HepG2 (cell line): Measurements from ENCODE around the gene IGDCC3. TPM values are rescaled to one million over a fixed set of nuclear protein-coding genes. Genes with fewer than 3 reads are reported as not detected.
A peak's percentile ranks its signal among the peaks of the same experiment; 100 is the strongest.

Experiments
- ATAC-seq: fragments of 200-7000 bp; cut with Tn5 transposase; 3 replicates; pipeline ENCODE4 v1.9.1; 2020; ENCODE audit warnings: mild to moderate bottlenecking, moderate library complexity
- BruUV-seq: library from RNA; stranded (reverse); fragments of 400-500 nt; replicated peaks from 2 replicates; lab custom pipeline; 2021; lab: Mats Ljungman, UMichigan
- CTCF ChIA-PET: fragments of 300-600 bp; formaldehyde crosslinking; extraction: SDS; loops from one replicate; lab custom pipeline; 2021; ENCODE audit warnings: low total read pairs, inconsistent platforms, low intra/inter-chr PET ratio; lab: Yijun Ruan, JAX
- POLR2A ChIA-PET: fragments of 350-600 bp; sonication (Branson Sonifier 250); formaldehyde crosslinking; loops from one replicate; lab custom pipeline; 2020; ENCODE audit warnings: antibody characterized with exemption, inconsistent platforms; lab: Yijun Ruan, JAX
- DNase-seq: peaks from one replicate; pipeline ENCODE4 v3.0.0-alpha.2; 2015; ENCODE audit warnings: low spot score
- FAIRE-seq: peaks from 3 replicates; lab custom pipeline; 2011; peaks lifted over from hg19 to GRCh38; lab: Jason Lieb, UNC
- H2AFZ ChIP-seq: one replicate; pipeline ENCODE4 v1.6.1; 2011; ENCODE audit warnings: low read length, inconsistent platforms
- H3K27ac ChIP-seq: fragments of 300-600 bp; 3 replicates; pipeline ENCODE4 v1.8.0; 2011; ENCODE audit warnings: mixed run types, mild to moderate bottlenecking, mixed read lengths, low read length, inconsistent platforms; ENCODE audit not compliant: insufficient read depth; ENCODE audit errors: extremely low read length
- H3K27me3 ChIP-seq, 2 experiments: fragments of 200-600 bp in 1 of 2; 2 replicates in 1 of 2; 3 replicates in 1 of 2; pipeline versions ENCODE4 v1.6.0 to v1.8.0; 2011; ENCODE audit warnings: low read length in 2 of 2, mild to moderate bottlenecking in 2 of 2, moderate library complexity in 2 of 2, inconsistent platforms in 1 of 2; ENCODE audit not compliant: insufficient read depth in 2 of 2, control insufficient read depth in 1 of 2
- H3K36me3 ChIP-seq, 2 experiments: fragments of 200-600 bp in 1 of 2; replicated peaks in 1 of 2; 2 replicates in 1 of 2; 3 replicates in 1 of 2; pipeline versions ENCODE4 v1.5.1 to v1.8.0; 2011; ENCODE audit warnings: low read length in 2 of 2, inconsistent platforms in 1 of 2; ENCODE audit not compliant: insufficient read depth in 2 of 2, control insufficient read depth in 1 of 2
- H3K4me1 ChIP-seq: 2 replicates; pipeline ENCODE4 v1.5.1; 2012; ENCODE audit warnings: low read length, inconsistent platforms; ENCODE audit not compliant: insufficient read depth
- H3K4me2 ChIP-seq: 2 replicates; pipeline ENCODE4 v1.6.0; 2011; ENCODE audit warnings: low read depth, low read length, inconsistent platforms
- H3K4me3 ChIP-seq, 3 experiments: fragments of 200-600 bp in 1 of 3; sonication (generic), shearing (Covaris generic) in 1 of 3; replicated peaks in 1 of 3; 2 replicates each; pipeline ENCODE4 v1.5.1; 2011 to 2016; ENCODE audit warnings: low read length in 3 of 3, inconsistent platforms in 2 of 3, low read depth in 2 of 3, mild to moderate bottlenecking in 2 of 3, control low read depth in 1 of 3, mixed read lengths in 1 of 3; ENCODE audit not compliant: insufficient read depth in 1 of 3
- H3K79me2 ChIP-seq: one replicate; pipeline ENCODE4 v1.6.1; 2011; ENCODE audit warnings: low read length, inconsistent platforms; ENCODE audit not compliant: insufficient read depth
- H3K9ac ChIP-seq: 2 replicates; pipeline ENCODE4 v1.6.0; 2011; ENCODE audit warnings: mild to moderate bottlenecking, low read depth, low read length, inconsistent platforms; ENCODE audit not compliant: insufficient read depth
- H3K9me3 ChIP-seq: 2 replicates; pipeline ENCODE4 v1.5.1; 2012; ENCODE audit warnings: mild to moderate bottlenecking, low read length
- H4K20me1 ChIP-seq: 2 replicates; pipeline ENCODE4 v1.6.0; 2011; ENCODE audit warnings: inconsistent platforms, mild to moderate bottlenecking, low read length, moderate library complexity; ENCODE audit not compliant: insufficient read depth
- AGO1 ChIP-seq: fragments of 200-400 bp; formaldehyde crosslinking; IDR thresholded peaks from 2 replicates; pipeline ENCODE4 v1.6.1; 2017; ENCODE audit warnings: mild to moderate bottlenecking, low read depth, low read length, moderate library complexity; ENCODE audit not compliant: poor library complexity, severe bottlenecking
- GLI4 ChIP-seq: sonication (generic); formaldehyde crosslinking; IDR thresholded peaks from 2 replicates; pipeline ENCODE4 v1.5.1; 2020; ENCODE audit warnings: missing genetic modification reagents, mild to moderate bottlenecking, moderate library complexity, borderline replicate concordance
- NR2F2 ChIP-seq: IDR thresholded peaks from 2 replicates; pipeline ENCODE4 v1.6.1; 2012; ENCODE audit warnings: low read depth, inconsistent platforms, borderline replicate concordance
- RBM39 ChIP-seq: fragments of 200-400 bp; formaldehyde crosslinking; IDR thresholded peaks from one replicate; pipeline ENCODE4 v1.6.1; 2018; ENCODE audit warnings: antibody characterized with exemption, mild to moderate bottlenecking, low read depth, low read length; ENCODE audit not compliant: poor library complexity, severe bottlenecking
- ZNF282 ChIP-seq: fragments of 450-650 bp; IDR thresholded peaks from 2 replicates; pipeline ENCODE4 v1.6.1; 2018; ENCODE audit not compliant: partially characterized antibody
- ZNF546 ChIP-seq: sonication (generic); formaldehyde crosslinking; conservative IDR thresholded peaks from 2 replicates; pipeline ENCODE4 v1.8.1; 2023; ENCODE audit warnings: mild to moderate bottlenecking, missing genetic modification reagents
- ZNF605 ChIP-seq: sonication (generic); formaldehyde crosslinking; IDR thresholded peaks from 2 replicates; pipeline ENCODE4 v1.8.0; 2022; ENCODE audit warnings: mild to moderate bottlenecking, missing genetic modification reagents
- WGBS: methylation state at CpG from one replicate; pipeline ENCODE4 v1.1.6; 2017; ENCODE audit warnings: low lambda C conversion rate; 5-methylcytosine and 5-hydroxymethylcytosine counted together
- in situ Hi-C: cut with HindIII; loops from 2 replicates; pipeline ENCODE4 v1.10.0; 2017; ENCODE audit warnings: low pct_unique_long_range_greater_than_20kb; ENCODE audit not compliant: extremely low pct_ligation_motif_present
- intact Hi-C: fragments of 100-400 bp; cut with micrococcal nuclease; formaldehyde crosslinking; loops from one replicate; pipeline ENCODE4 v1.10.0; 2022; ENCODE audit not compliant: unreplicated experiment
- polyA plus RNA-seq, 8 experiments: library from polyadenylated mRNA; depleted of rRNA in 3 of 8; stranded (reverse) in 7 of 8; unstranded in 1 of 8; fragments of >200 nt; fragmentation: Illumina TruSeq in 4 of 8; extraction: Trizol in 4 of 8; gene quantifications; 2 replicates each; pipeline versions ENCODE4 v1.2.1 to v1.2.3, GENCODE V29; 2011 to 2016; ENCODE audit warnings: low read depth in 4 of 8, missing spikeins in 1 of 8, mixed read lengths in 1 of 8; ENCODE audit not compliant: insufficient read depth in 1 of 8
- total RNA-seq, 5 experiments: library from RNA; depleted of rRNA; stranded (reverse); fragments of >200 nt; fragmentation: Illumina TruSeq; extraction: Trizol; gene quantifications; 2 replicates each; pipeline ENCODE4 v1.2.3, GENCODE V29; 2016; ENCODE audit warnings: low read depth in 1 of 5
- TF ChIP-seq, protein P1 (sequence below): sonication (generic); formaldehyde crosslinking; IDR thresholded peaks from 2 replicates; pipeline ENCODE4 v1.4.0; 2020; ENCODE audit warnings: mild to moderate bottlenecking, missing genetic modification reagents
- TF ChIP-seq, protein P2 (sequence below): IDR thresholded peaks from 2 replicates; pipeline ENCODE4 v1.6.1; 2016; ENCODE audit warnings: control low read depth
- TF ChIP-seq, protein P3 (sequence below): sonication (generic); formaldehyde crosslinking; IDR thresholded peaks from 2 replicates; pipeline ENCODE4 v1.8.1; 2023; ENCODE audit warnings: mild to moderate bottlenecking, missing genetic modification reagents

Gene IGDCC3
- total and polyA plus RNA-seq, 2 of the 13 experiments (the other 11 are each of a cell fraction or from before 2014, with no cell fraction given): 30.1 to 51.8 TPM

DNA sequence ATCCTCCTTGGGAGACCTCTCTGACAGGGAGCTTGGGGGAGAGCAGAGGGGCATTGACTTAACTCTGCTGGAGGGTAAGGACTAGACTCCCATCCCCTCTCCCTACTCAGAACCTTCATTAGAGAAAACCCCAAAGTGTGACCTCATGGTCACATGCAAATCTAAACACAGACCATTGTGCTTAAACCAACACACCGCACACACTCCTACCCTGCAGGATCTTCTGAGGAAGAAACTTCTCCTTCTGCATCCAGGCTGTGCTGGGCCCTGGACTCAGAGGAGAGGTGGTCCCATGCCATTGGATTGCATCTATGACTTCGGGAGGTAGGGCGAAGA lies 90.3 kb downstream of the IGDCC3 start:
- H3K4me3 ChIP-seq: peak overlapping the region in 2 of 3 experiments; percentile 25 to 78; a peak in 2 of 6 replicates
- CTCF ChIA-PET: no interaction called here
- no peak for TF ChIP-seq RBM39
- no peak for TF ChIP-seq ZNF546 (CRISPR knock-in tag)
- TF ChIP-seq, protein P1, sequence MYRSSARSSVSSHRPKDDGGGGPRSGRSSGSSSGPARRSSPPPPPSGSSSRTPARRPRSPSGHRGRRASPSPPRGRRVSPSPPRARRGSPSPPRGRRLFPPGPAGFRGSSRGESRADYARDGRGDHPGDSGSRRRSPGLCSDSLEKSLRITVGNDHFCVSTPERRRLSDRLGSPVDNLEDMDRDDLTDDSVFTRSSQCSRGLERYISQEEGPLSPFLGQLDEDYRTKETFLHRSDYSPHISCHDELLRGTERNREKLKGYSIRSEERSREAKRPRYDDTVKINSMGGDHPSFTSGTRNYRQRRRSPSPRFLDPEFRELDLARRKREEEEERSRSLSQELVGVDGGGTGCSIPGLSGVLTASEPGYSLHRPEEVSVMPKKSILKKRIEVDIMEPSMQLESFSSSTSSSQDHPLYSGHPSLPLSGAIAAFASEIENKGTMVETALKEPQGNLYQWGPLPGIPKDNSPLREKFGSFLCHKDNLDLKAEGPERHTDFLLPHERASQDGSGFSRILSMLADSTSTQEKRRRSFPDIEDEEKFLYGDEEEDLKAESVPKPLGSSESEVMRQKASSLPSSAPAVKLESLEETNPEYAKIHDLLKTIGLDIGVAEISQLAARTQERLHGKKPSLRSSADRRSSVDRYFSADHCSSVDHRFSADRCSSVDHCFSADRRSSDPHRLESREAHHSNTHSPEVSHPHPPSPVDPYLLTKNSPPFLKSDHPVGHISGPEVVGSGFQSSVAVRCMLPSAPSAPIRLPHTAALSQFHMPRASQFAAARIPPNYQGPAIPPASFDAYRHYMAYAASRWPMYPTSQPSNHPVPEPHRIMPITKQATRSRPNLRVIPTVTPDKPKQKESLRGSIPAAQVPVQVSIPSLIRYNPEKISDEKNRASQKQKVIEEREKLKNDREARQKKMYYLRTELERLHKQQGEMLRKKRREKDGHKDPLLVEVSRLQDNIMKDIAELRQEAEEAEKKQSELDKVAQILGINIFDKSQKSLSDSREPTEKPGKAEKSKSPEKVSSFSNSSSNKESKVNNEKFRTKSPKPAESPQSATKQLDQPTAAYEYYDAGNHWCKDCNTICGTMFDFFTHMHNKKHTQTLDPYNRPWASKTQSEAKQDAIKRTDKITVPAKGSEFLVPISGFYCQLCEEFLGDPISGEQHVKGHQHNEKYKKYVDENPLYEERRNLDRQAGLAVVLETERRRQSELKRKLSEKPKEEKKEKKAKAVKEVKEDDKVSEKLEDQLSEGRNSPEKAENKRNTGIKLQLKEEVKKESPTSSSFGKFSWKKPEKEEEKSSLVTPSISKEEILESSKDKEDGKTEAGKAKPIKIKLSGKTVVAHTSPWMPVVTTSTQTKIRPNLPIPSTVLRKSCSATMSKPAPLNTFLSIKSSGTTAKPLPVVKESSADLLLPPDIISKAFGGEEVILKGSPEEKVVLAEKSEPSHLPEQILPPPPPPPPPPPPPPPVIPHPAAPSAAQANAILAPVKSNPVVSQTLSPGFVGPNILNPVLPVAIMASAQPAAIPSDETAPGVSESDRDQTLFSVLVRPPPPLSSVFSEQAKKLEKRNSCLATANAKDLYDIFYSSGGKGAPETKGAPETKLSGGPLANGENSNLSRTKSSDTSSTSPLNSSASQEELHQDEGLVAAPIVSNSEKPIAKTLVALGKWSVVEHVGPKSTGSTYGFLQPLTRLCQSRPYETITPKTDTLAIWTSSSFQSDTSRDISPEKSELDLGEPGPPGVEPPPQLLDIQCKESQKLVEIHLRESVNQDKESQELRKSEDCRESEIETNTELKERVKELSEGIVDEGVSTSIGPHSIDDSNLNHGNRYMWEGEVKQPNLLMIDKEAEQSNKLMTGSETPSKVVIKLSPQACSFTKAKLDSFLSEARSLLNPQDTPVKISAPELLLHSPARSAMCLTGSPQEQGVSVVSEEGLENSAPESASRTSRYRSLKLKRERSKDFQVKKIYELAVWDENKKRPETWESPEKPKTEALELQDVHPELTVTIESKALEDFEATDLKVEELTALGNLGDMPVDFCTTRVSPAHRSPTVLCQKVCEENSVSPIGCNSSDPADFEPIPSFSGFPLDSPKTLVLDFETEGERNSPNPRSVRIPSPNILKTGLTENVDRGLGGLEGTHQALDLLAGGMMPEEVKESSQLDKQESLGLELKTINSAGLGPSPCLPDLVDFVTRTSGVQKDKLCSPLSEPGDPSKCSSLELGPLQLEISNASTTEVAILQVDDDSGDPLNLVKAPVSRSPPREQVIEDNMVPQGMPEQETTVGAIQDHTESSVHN: no peak
- TF ChIP-seq, protein P2, sequence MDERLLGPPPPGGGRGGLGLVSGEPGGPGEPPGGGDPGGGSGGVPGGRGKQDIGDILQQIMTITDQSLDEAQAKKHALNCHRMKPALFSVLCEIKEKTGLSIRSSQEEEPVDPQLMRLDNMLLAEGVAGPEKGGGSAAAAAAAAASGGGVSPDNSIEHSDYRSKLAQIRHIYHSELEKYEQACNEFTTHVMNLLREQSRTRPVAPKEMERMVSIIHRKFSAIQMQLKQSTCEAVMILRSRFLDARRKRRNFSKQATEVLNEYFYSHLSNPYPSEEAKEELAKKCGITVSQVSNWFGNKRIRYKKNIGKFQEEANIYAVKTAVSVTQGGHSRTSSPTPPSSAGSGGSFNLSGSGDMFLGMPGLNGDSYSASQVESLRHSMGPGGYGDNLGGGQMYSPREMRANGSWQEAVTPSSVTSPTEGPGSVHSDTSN: no peak
- 0 out of 2 replicates have a peak, but pooled peaks have one; percentile 3 for TF ChIP-seq ZNF605 (CRISPR knock-in tag)
- TF ChIP-seq NR2F2: no peak
- TF ChIP-seq GLI4 (CRISPR knock-in tag): 0 out of 2 replicates have a peak, but pooled peaks have one; percentile 48
- TF ChIP-seq, protein P3, sequence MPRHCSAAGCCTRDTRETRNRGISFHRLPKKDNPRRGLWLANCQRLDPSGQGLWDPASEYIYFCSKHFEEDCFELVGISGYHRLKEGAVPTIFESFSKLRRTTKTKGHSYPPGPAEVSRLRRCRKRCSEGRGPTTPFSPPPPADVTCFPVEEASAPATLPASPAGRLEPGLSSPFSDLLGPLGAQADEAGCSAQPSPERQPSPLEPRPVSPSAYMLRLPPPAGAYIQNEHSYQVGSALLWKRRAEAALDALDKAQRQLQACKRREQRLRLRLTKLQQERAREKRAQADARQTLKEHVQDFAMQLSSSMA (CRISPR knock-in tag): no peak
- TF ChIP-seq AGO1: no peak
- TF ChIP-seq ZNF282: no peak
- TF ChIP-seq, all 625 proteins: peak for 2
- WGBS: 70% methylated on average over 3 of the region's 3 CpGs
- peaks cover 46% of the 10 kb centered on the region for H3K4me1 ChIP-seq
- no peaks in the 10 kb centered on the region for H3K79me2 ChIP-seq
- no peaks in the 10 kb centered on the region; a peak in 1 of 5 replicates for H3K27me3 ChIP-seq
- no peak for ATAC-seq
- H3K36me3 ChIP-seq: no peaks in the 10 kb centered on the region
- H3K9me3 ChIP-seq: no peaks in the 10 kb centered on the region
- H3K4me2 ChIP-seq: peak overlapping the region; percentile 93
- peak overlapping the region; percentile 58; the same call in 1 of the 2 replicates for H3K9ac ChIP-seq
- no peak overlapping the region for H3K27ac ChIP-seq
- no peak overlapping the region for H2AFZ ChIP-seq
- BruUV-seq: no TSS peak
- H4K20me1 ChIP-seq: no peaks in the 10 kb centered on the region
- DNase-seq: no peak
- FAIRE-seq: no peak
- POLR2A ChIA-PET: interaction anchor here (0.7 to 3.8 kb wide), 6 partner anchors 10 to 243 kb away, joined by 3 to 40 read pairs (median 23); partner anchors contain the start of gene RNU5B-1
- in situ Hi-C loops (no loop called here), intact Hi-C loops (no loop called here)
